Vagina (tissue), 2 donors: ENCODE measurements around the gene CDC16.

Experiments
- POLR2A ChIP-seq, 2 donors: fragments of 450-650 bp; IDR thresholded peaks; one replicate each; pipeline ENCODE4 v1.6.1; 2017; ENCODE audit warnings: antibody characterized with exemption in 2 of 2, mild to moderate bottlenecking in 2 of 2, moderate library complexity in 2 of 2
- POLR2AphosphoS5 ChIP-seq, 2 donors: sonication (generic); formaldehyde crosslinking; IDR thresholded peaks; one replicate each; pipeline ENCODE4 v1.9.0; 2017; ENCODE audit warnings: antibody characterized with exemption in 2 of 2, mild to moderate bottlenecking in 2 of 2, low read depth in 1 of 2; ENCODE audit not compliant: insufficient read depth in 1 of 2
- TF ChIP-seq, protein P1 (sequence below), 3 experiments: fragments of 450-650 bp in 2 of 3; fragments of 200-600 bp in 1 of 3; sonication (generic) in 1 of 3; IDR thresholded peaks; one replicate each; pipeline ENCODE4 v1.5.1; 2017 to 2019; ENCODE audit warnings: antibody characterized with exemption in 3 of 3, mild to moderate bottlenecking in 2 of 3, moderate library complexity in 2 of 3

DNA sequence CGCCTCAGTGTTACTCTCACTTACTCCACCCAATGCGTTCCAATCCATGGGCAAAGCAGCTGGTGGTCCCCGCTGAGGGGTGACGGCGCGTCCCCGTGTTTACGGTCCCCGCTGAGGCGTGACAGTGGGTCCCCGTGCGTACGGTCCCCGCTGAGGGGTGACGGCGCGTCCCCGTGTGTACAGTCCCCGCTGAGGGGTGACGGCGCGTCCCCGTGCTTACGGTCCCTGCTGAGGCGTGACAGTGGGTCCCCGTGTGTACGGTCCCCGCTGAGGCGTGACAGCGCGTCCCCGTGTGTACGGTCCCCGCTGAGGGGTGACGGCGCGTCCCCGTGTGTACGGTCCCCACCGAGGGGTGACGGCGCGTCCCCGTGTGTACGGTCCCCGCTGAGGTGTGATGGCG is 36.1 kb upstream of the CDC16 start:
- TF ChIP-seq, protein P1, sequence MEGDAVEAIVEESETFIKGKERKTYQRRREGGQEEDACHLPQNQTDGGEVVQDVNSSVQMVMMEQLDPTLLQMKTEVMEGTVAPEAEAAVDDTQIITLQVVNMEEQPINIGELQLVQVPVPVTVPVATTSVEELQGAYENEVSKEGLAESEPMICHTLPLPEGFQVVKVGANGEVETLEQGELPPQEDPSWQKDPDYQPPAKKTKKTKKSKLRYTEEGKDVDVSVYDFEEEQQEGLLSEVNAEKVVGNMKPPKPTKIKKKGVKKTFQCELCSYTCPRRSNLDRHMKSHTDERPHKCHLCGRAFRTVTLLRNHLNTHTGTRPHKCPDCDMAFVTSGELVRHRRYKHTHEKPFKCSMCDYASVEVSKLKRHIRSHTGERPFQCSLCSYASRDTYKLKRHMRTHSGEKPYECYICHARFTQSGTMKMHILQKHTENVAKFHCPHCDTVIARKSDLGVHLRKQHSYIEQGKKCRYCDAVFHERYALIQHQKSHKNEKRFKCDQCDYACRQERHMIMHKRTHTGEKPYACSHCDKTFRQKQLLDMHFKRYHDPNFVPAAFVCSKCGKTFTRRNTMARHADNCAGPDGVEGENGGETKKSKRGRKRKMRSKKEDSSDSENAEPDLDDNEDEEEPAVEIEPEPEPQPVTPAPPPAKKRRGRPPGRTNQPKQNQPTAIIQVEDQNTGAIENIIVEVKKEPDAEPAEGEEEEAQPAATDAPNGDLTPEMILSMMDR (IDR thresholded peaks at IDR 0.05) = no peak
- TF ChIP-seq POLR2AphosphoS5 (IDR thresholded peaks at IDR 0.05; ENCODE audit: insufficient read depth in 1 of 2, low read depth in 1 of 2) = no peak
- TF ChIP-seq POLR2A (IDR thresholded peaks at IDR 0.05) = no peak
